Ovary (tissue), 9 donors: ENCODE results near the gene HLA-DMB. TPM values are rescaled to one million over a fixed set of nuclear protein-coding genes. Genes with fewer than 3 reads are reported as not detected.
"Not testable (repeated sequence)": the region's sequence is repeated elsewhere in the genome, so short reads cannot be mapped to it uniquely, and the experiment has no call there.

Experiments used
- DNase-seq, 5 donors: peaks; one replicate each; pipeline ENCODE4 v3.0.0-alpha.2; 2019 to 2020
- H3K27ac ChIP-seq, 2 donors: fragments of 200-600 bp; one replicate each; pipeline versions ENCODE4 v1.5.1 to v1.8.0; 2019 to 2022
- H3K27me3 ChIP-seq: fragments of 200-600 bp; one replicate; pipeline ENCODE4 v1.8.0; 2022
- H3K36me3 ChIP-seq: fragments of 200-600 bp; sonication (generic); one replicate; pipeline ENCODE4 v1.5.1; 2019
- H3K4me1 ChIP-seq: one replicate; pipeline ENCODE4 v1.8.1; 2013; ENCODE audit warnings: mild to moderate bottlenecking, moderate library complexity; ENCODE audit not compliant: insufficient read depth
- H3K4me3 ChIP-seq: fragments of 200-600 bp; sonication (generic); one replicate; pipeline ENCODE4 v1.5.1; 2017
- H3K9me3 ChIP-seq, 2 donors: fragments of 200-600 bp in 1 of 2; sonication (generic) in 1 of 2; one replicate each; pipeline versions ENCODE4 v1.5.1 to v1.8.1; 2013 to 2019; ENCODE audit warnings: mild to moderate bottlenecking in 1 of 2, moderate library complexity in 1 of 2
- EP300 ChIP-seq: sonication (generic); formaldehyde crosslinking; IDR thresholded peaks from one replicate; pipeline ENCODE4 v1.6.1; 2017; ENCODE audit warnings: antibody characterized with exemption
- POLR2A ChIP-seq: fragments of 450-650 bp; IDR thresholded peaks from one replicate; pipeline ENCODE4 v1.6.1; 2017; ENCODE audit warnings: antibody characterized with exemption, mild to moderate bottlenecking, moderate library complexity
- WGBS, 3 donors: extraction: QIAGEN DNeasy Blood & Tissue Kit in 1 of 3; methylation state at CpG; one replicate each; pipeline versions ENCODE4 v1.1.5 to v1.1.7; 2013 to 2017; 5-methylcytosine and 5-hydroxymethylcytosine counted together
- intact Hi-C, 4 donors: fragments of 100-400 bp; cut with DNase I; formaldehyde crosslinking; loops; one replicate each; pipeline versions ENCODE4 v1.11.0 to v1.15.1; 2022 to 2023
- polyA plus RNA-seq, 2 donors: library from polyadenylated mRNA; stranded (reverse); fragments of 200-250 nt in 1 of 2; fragments of 350-450 nt in 1 of 2; fragmentation: Illumina TruSeq in 1 of 2; extraction: RNeasy Lipid Tissue Mini Kit (QIAGEN cat#74804) in 1 of 2; gene quantifications; one replicate each; pipeline ENCODE4 v1.2.3, GENCODE V29; 2013 to 2014
- total RNA-seq, 7 donors: library from RNA; depleted of rRNA in 2 of 7; stranded (reverse); fragments of >200 nt in 2 of 7; fragmentation: NEBNext Ultra II Directional in 3 of 7; extraction: Animal tissue kit (Norgen Biotek cat#: 25700) in 3 of 7; gene quantifications; one replicate each; pipeline versions ENCODE4 v1.1.0 to v1.2.4, GENCODE V29; 2016 to 2023
- TF ChIP-seq, protein P1 (sequence below), 3 donors: fragments of 450-650 bp in 2 of 3; fragments of 200-600 bp in 1 of 3; IDR thresholded peaks; one replicate each; pipeline versions ENCODE4 v1.5.1 to v1.8.0; 2016 to 2022; ENCODE audit warnings: antibody characterized with exemption in 3 of 3, mild to moderate bottlenecking in 1 of 3
- donor health status: DM: no; HTN: no; CAD: no; lungs with moderate emphysema.
- donor health status: DM: no; HTN: no; CAD: no.
- donor health status: Bipolar disorder and iron deficiency.
- donor health status: DM: yes; HTN: yes; CAD: no.
- donor health status: DM: no; HTN: no; CAD: no.
- donor health status: DM: yes; HTN: yes; CAD: no.

The HLA-DMB gene
- total and polyA plus RNA-seq, 9 donors, result 4.3 to 70.0 (median 12.0) TPM

- intact Hi-C loops, result no loop called here
- no peaks in the 10 kb centered on the region for H3K27me3 ChIP-seq
- H3K36me3 ChIP-seq, result no peaks in the 10 kb centered on the region
- DNase-seq, result no peak
- peaks cover 0 to 8% of the 10 kb centered on the region in 2 donors for H3K9me3 ChIP-seq
- H3K4me3 ChIP-seq, result no peak overlapping the region
- TF ChIP-seq POLR2A (no peak), EP300 (no peak)
- TF ChIP-seq, protein P1, sequence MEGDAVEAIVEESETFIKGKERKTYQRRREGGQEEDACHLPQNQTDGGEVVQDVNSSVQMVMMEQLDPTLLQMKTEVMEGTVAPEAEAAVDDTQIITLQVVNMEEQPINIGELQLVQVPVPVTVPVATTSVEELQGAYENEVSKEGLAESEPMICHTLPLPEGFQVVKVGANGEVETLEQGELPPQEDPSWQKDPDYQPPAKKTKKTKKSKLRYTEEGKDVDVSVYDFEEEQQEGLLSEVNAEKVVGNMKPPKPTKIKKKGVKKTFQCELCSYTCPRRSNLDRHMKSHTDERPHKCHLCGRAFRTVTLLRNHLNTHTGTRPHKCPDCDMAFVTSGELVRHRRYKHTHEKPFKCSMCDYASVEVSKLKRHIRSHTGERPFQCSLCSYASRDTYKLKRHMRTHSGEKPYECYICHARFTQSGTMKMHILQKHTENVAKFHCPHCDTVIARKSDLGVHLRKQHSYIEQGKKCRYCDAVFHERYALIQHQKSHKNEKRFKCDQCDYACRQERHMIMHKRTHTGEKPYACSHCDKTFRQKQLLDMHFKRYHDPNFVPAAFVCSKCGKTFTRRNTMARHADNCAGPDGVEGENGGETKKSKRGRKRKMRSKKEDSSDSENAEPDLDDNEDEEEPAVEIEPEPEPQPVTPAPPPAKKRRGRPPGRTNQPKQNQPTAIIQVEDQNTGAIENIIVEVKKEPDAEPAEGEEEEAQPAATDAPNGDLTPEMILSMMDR (IDR thresholded peaks at IDR 0.05), result no peak
- H3K4me1 ChIP-seq, result no peaks in the 10 kb centered on the region
- 84 to 91% (median 88%) methylated on average over 9 of the region's 9 CpGs for WGBS, 3 donors
- no peak overlapping the region for H3K27ac ChIP-seq
These were observed 4.4 kb upstream of the HLA-DMB start for GRCh38 chr6:32945108-32945760.

GRCh38 chr6:32943864-32944649 is 3.2 kb upstream of the HLA-DMB start:
- intact Hi-C loops, result no loop called here

GRCh38 chr6:32942555-32943123 is 1.8 kb upstream of the HLA-DMB start:
- DNase-seq, H3K4me3 ChIP-seq, intact Hi-C loops, H3K9me3 ChIP-seq, H3K27ac ChIP-seq, H3K4me1 ChIP-seq, H3K27me3 ChIP-seq, H3K36me3 ChIP-seq: not testable (repeated sequence)
- WGBS, 3 donors, result 81 to 85% (median 83%) methylated on average over 9 of the region's 9 CpGs

More at GRCh38 chr6:32943864-32944649, 3.2 kb upstream of the HLA-DMB start:
- Histone ChIP-seq H3K4me1 (no peaks in the 10 kb centered on the region), H3K27me3 (no peaks in the 10 kb centered on the region), H3K27ac (no peak overlapping the region), H3K4me3 (no peak overlapping the region), H3K9me3 (peaks cover 0 to 8% of the 10 kb centered on the region in 2 donors), H3K36me3 (no peaks in the 10 kb centered on the region)
- WGBS, 3 donors, result 81 to 82% (median 82%) methylated on average over 4 of the region's 4 CpGs
- no peak for TF ChIP-seq POLR2A
- TF ChIP-seq, protein P1 (IDR thresholded peaks at IDR 0.05), result no peak
- no peak for TF ChIP-seq EP300
- no peak for DNase-seq

DNA sequence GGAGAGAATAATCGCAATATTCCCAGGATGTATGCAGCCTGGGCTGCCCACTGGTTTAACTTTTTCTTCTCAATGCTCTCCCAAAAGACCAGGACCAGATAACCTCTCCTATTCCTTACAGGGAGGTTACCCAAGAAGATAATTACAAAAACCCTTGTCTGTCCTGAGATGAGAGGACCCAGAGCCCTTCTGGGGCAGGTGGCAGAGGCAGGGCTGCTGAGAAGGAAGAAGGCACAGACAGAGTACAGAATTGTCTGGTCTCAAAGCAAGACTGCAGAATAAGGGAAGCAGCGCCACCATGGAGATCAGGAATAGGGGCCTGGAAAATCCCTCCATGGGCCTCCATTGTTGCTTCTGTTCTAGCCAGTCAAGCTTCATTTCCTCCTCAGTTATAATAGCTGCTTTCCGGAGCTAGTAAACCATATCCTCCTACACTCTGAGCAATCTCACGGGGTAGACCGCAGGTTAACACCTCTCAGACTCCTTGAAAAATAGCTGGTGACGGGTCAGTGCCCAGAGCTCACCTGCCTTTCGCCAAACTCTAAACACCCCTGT is 463 bp upstream of the HLA-DMB start:
- no peak for DNase-seq
- Histone ChIP-seq H3K27ac (no peak overlapping the region), H3K36me3 (no peaks in the 10 kb centered on the region), H3K4me1 (no peaks in the 10 kb centered on the region), H3K4me3 (no peak overlapping the region), H3K9me3 (peaks cover 0 to 8% of the 10 kb centered on the region in 2 donors), H3K27me3 (no peaks in the 10 kb centered on the region)
- no peak for TF ChIP-seq EP300
- TF ChIP-seq, protein P1 (IDR thresholded peaks at IDR 0.05), result no peak
- TF ChIP-seq POLR2A, result no peak
- intact Hi-C loops, result no loop called here
- WGBS, 3 donors, result 63 to 66% (median 65%) methylated on average over 7 of the region's 7 CpGs
